ENCODE data around the gene PRDM2.
"Not testable (repeated sequence)": the region's sequence is repeated elsewhere in the genome, so short reads cannot be mapped to it uniquely, and the experiment has no call there.

The PRDM2 gene

DNA sequence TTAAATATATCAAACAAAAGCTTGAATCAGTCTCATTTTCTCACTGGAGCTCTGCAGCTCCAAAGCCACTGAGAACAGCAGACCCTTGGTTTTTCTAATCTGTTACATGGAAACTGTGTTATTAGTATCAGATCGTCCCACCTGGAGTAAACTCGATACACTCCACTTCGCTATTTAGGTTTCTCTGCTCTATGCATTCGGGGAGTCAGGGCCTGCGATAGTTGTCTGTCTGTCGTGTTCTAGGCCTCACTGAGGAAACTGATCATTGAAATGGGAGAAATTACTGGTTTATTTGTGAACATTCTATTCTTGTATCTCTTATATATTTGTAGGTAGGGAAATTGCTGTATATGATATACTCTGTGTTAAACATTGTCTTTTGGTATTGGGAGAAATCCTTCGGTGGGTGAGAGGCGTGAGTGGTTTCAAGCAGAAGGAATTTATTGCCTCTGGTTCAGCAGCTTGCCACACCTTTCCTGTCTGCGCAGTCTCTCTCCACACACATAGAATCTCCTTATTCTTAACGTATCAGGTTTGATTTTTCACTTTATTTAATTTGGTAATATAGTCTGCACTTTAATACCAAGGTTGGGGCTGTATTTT lies 8.5 kb downstream of the PRDM2 start:
- Mint-ChIP-seq H3K4me1 (ENCODE audit: low read depth) (peaks cover 73% of the 10 kb centered on the region), H3K27me3 (no peaks in the 10 kb centered on the region), H3K4me3 (no peak overlapping the region), H3K9me3 (no peaks in the 10 kb centered on the region), H3K27ac (no peak overlapping the region), H3K36me3 (ENCODE audit: low read depth) (peaks cover 17% of the 10 kb centered on the region)
- no peak for DNase-seq

DNA sequence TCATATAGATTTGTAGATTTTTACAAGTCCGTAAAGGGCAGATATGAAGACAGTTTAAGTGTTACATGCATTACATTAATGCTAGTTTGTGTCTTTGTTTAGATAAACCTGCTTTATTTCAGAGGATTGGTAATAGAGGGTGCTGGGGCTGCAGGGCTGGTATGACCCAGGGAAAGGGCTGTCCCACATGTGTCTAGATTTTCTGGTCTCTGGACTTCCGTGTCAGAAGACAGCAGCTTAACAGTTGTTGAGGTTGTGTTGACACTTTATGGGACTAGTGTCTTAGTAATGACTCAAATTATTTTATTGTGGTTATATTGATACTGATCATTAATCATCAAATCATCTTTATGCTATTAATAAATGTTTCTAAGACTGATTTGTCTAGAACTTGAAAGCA lies 10.1 kb downstream of the PRDM2 start:
- H3K4me1 Mint-ChIP-seq (ENCODE audit: low read depth) = peaks cover 67% of the 10 kb centered on the region
- H3K27ac Mint-ChIP-seq = no peak overlapping the region
- no peak for DNase-seq
- peaks cover 19% of the 10 kb centered on the region for H3K36me3 Mint-ChIP-seq (ENCODE audit: low read depth)
- H3K27me3 Mint-ChIP-seq = no peaks in the 10 kb centered on the region
- H3K4me3 Mint-ChIP-seq = no peak overlapping the region
- H3K9me3 Mint-ChIP-seq = no peaks in the 10 kb centered on the region

DNA sequence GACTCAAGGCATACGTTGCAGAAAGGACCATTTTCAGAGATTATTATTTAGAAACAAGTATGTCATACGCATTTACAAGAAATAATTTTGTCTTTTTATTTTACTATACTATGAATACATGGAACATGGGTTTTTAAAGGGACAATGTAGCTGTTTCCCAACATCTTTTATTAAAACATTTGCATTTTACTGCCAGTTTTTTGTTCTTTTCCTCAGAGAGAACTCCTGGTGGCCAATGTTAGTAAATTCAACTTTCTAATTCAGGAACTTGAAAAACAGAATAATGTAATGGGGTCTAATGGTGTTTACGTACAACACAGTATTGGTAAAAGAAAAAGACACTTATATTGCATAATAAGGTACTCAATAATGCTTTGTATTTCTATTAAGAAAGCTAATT lies 14.9 kb downstream of the PRDM2 start:
- Mint-ChIP-seq H3K4me1 (ENCODE audit: low read depth) (peaks cover 52% of the 10 kb centered on the region), H3K4me3 (no peak overlapping the region), H3K27ac (no peak overlapping the region), H3K36me3 (ENCODE audit: low read depth) (peaks cover 34% of the 10 kb centered on the region), H3K9me3 (no peaks in the 10 kb centered on the region), H3K27me3 (no peaks in the 10 kb centered on the region)
- no peak for DNase-seq

GRCh38 chr1:13715616-13716287 lies 15.8 kb downstream of the PRDM2 start:
- not testable (repeated sequence) for DNase-seq, H3K4me3 Mint-ChIP-seq, H3K9me3 Mint-ChIP-seq, H3K27ac Mint-ChIP-seq, H3K27me3 Mint-ChIP-seq
- H3K36me3 Mint-ChIP-seq (ENCODE audit: low read depth) = peaks cover 34% of the 10 kb centered on the region
- H3K4me1 Mint-ChIP-seq (ENCODE audit: low read depth) = peaks cover 50% of the 10 kb centered on the region

DNA sequence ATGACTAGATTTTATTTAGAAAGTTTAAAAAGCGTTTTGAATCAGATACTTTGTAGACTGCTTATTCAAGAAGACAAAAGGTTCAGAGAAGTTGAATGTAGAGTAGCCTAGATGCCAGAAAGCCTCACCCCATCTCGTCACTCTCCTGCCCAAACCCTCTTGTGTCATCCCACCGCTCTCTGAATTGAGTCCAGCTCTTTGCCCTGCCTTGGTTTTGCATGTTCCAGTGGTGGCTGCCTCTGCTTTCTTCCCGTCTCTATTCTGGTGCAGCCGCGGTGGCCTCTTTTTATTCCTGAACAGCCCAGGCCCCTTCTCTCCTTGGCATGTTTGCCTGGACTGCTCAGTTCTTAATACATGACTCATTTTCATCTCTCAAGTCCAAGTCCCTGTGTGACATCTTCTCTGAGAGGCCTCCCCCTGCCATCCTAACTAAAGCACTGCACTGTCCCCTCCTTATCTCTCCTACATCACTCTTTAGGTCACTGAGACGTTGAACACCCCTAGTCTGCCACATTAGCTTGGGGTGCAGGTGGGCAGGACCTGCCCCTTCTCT lies 22.9 kb downstream of the PRDM2 start:
- DNase-seq = no peak
- Mint-ChIP-seq H3K4me3 (no peak overlapping the region), H3K27me3 (no peaks in the 10 kb centered on the region), H3K27ac (peak overlapping the region; percentile 70), H3K4me1 (ENCODE audit: low read depth) (peaks cover 54% of the 10 kb centered on the region), H3K9me3 (no peaks in the 10 kb centered on the region), H3K36me3 (ENCODE audit: low read depth) (peaks cover 29% of the 10 kb centered on the region)

GRCh38 chr1:13723810-13724209 lies 23.8 kb downstream of the PRDM2 start:
- peaks cover 56% of the 10 kb centered on the region for H3K4me1 Mint-ChIP-seq (ENCODE audit: low read depth)
- no peaks in the 10 kb centered on the region for H3K27me3 Mint-ChIP-seq
- H3K27ac Mint-ChIP-seq = peak overlapping the region; percentile 15
- peaks cover 21% of the 10 kb centered on the region for H3K36me3 Mint-ChIP-seq (ENCODE audit: low read depth)
- no peak overlapping the region for H3K4me3 Mint-ChIP-seq
- no peak for DNase-seq
- H3K9me3 Mint-ChIP-seq = no peaks in the 10 kb centered on the region

DNA sequence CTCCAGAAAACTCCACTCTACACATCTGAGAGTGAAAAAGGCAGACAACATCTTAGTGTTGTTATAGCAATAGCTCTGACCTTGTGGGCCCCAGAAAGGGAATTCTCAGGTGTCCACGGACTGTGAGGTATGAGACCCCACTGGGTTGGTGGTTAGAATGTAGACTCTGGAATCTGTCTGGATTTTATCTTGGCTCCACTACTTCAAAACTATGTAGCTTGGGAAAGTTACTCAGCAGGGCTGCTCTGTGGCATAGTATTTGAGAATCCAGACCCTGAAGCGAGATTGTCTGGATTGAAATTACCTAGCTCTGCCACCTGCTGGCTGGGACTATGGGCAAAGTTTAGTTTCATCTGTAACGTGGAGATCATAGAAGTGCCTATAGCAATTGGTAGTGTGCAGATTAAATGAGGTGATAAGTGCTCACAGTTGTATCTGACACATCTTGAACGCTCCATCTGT lies 25.8 kb downstream of the PRDM2 start:
- no peaks in the 10 kb centered on the region for H3K27me3 Mint-ChIP-seq
- no peak overlapping the region for H3K27ac Mint-ChIP-seq
- H3K36me3 Mint-ChIP-seq (ENCODE audit: low read depth) = peaks cover 16% of the 10 kb centered on the region
- peak; percentile 57 for DNase-seq
- H3K4me1 Mint-ChIP-seq (ENCODE audit: low read depth) = peaks cover 64% of the 10 kb centered on the region
- no peaks in the 10 kb centered on the region for H3K9me3 Mint-ChIP-seq
- H3K4me3 Mint-ChIP-seq = no peak overlapping the region

- peaks cover 74% of the 10 kb centered on the region for H3K4me1 Mint-ChIP-seq (ENCODE audit: low read depth)
- DNase-seq = no peak
- H3K9me3 Mint-ChIP-seq = no peaks in the 10 kb centered on the region
- H3K36me3 Mint-ChIP-seq (ENCODE audit: low read depth) = peaks cover 27% of the 10 kb centered on the region
- H3K27ac Mint-ChIP-seq = peak overlapping the region; percentile 98
- no peaks in the 10 kb centered on the region for H3K27me3 Mint-ChIP-seq
- H3K4me3 Mint-ChIP-seq = no peak overlapping the region
Measured at GRCh38 chr1:13728091-13728715, 28.2 kb downstream of the PRDM2 start.

DNA sequence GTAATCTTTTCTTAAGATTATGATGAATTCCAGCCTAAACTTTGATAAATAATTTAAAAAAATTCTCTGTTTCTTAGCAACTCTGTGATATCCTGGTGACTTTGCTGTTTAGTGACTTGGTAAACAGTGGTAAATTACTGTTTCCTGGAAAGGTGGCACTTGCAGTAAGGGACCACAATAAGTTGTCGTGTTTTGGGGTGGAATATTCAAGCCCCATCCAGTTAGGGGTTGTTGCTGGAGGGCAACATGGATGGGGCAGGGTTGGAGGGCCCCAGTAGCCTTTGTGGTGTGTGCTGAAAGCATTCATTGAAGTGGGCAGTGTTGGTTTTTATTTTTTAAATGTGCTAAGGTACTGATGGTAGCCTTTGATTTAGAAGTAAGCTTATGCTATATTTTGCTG lies 30.3 kb downstream of the PRDM2 start:
- DNase-seq = no peak
- Mint-ChIP-seq H3K27me3 (no peaks in the 10 kb centered on the region), H3K9me3 (no peaks in the 10 kb centered on the region), H3K27ac (peak overlapping the region; percentile 98), H3K4me1 (ENCODE audit: low read depth) (peaks cover 80% of the 10 kb centered on the region), H3K4me3 (peak overlapping the region; percentile 84), H3K36me3 (ENCODE audit: low read depth) (peaks cover 40% of the 10 kb centered on the region)

- H3K4me1 Mint-ChIP-seq (ENCODE audit: low read depth) = peaks cover 79% of the 10 kb centered on the region
- peak; percentile 80 for DNase-seq
- peak overlapping the region; percentile 84 for H3K4me3 Mint-ChIP-seq
Measured at GRCh38 chr1:13730751-13731482, 30.9 kb downstream of the PRDM2 start.

GRCh38 chr1:13731897-13732296 lies 31.9 kb downstream of the PRDM2 start:
- no peaks in the 10 kb centered on the region for H3K27me3 Mint-ChIP-seq
- no peak for DNase-seq
- peak overlapping the region; percentile 84 for H3K4me3 Mint-ChIP-seq
- H3K4me1 Mint-ChIP-seq (ENCODE audit: low read depth) = peaks cover 75% of the 10 kb centered on the region
- peaks cover 47% of the 10 kb centered on the region for H3K36me3 Mint-ChIP-seq (ENCODE audit: low read depth)
- H3K9me3 Mint-ChIP-seq = no peaks in the 10 kb centered on the region
- peak overlapping the region; percentile 98 for H3K27ac Mint-ChIP-seq

More at GRCh38 chr1:13730751-13731482, 30.9 kb downstream of the PRDM2 start:
- no peaks in the 10 kb centered on the region for H3K27me3 Mint-ChIP-seq
- peaks cover 46% of the 10 kb centered on the region for H3K36me3 Mint-ChIP-seq (ENCODE audit: low read depth)
- no peaks in the 10 kb centered on the region for H3K9me3 Mint-ChIP-seq
- H3K27ac Mint-ChIP-seq = peak overlapping the region; percentile 98

GRCh38 chr1:13732971-13733667 lies 33.1 kb downstream of the PRDM2 start:
- peaks cover 52% of the 10 kb centered on the region for H3K36me3 Mint-ChIP-seq (ENCODE audit: low read depth)
- H3K4me3 Mint-ChIP-seq = peak overlapping the region; percentile 63
- no peaks in the 10 kb centered on the region for H3K9me3 Mint-ChIP-seq
- peaks cover 84% of the 10 kb centered on the region for H3K4me1 Mint-ChIP-seq (ENCODE audit: low read depth)
- H3K27ac Mint-ChIP-seq = peak overlapping the region; percentile 89
- no peaks in the 10 kb centered on the region for H3K27me3 Mint-ChIP-seq
- no peak for DNase-seq

GRCh38 chr1:13733711-13734110 lies 33.7 kb downstream of the PRDM2 start:
- Mint-ChIP-seq H3K36me3 (ENCODE audit: low read depth) (peaks cover 52% of the 10 kb centered on the region), H3K27me3 (no peaks in the 10 kb centered on the region), H3K9me3 (no peaks in the 10 kb centered on the region), H3K4me1 (ENCODE audit: low read depth) (peaks cover 81% of the 10 kb centered on the region), H3K4me3 (peak overlapping the region; percentile 63), H3K27ac (peak overlapping the region; percentile 89)
- no peak for DNase-seq
